HG02763 (cell line): ENCODE measurements around the gene GRM4.

Experiments
- ATAC-seq: cut with Tn5 transposase; IDR thresholded peaks from one replicate; pipeline ENCODE4 v1.9.1; 2021; ENCODE audit warnings: mild to moderate bottlenecking, moderate library complexity; ENCODE audit not compliant: unreplicated experiment

GRM4 gene

GRCh38 chr6:34110610-34111009 lies 35.3 kb downstream of the GRM4 start:
- no peak for ATAC-seq

DNA sequence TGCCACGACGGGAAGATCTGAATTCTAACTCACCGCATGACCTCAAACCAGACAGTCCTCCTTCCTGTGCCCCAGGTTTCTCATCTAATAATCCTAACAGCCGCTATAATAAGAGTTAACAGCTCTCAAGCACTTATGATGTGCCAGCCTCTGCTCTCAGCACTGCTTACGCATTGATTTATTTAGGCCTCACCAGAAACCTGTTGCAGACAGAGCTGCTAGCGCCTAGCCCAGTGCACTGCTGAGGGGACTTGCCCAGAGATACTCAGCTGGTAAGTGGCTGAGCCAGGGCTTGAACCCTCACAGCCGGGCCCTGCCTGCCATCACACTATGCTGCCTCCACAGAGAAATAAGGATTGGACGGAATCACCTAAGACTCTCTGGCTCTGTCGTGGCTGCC lies 37.7 kb downstream of the GRM4 start:
- no peak for ATAC-seq

DNA sequence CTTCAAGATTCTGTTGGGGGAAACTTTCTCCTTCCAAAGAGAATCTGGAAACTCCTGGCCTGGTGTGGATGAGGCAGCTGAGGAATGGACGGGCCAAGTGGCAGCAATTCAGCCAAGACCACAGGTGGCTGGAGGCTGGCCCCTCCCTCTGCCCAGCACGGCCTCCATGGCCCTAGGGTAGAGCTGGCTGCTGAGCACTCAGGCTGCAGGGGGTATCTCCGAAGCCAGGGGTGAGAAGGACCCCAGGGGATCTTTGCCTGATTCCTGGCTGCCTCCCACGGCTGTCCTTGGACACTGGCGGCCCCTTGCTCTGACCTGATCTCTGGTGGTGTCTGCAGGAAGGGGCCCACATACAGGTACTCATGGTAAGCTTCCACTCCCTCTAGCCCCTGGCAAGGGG lies 39.0 kb downstream of the GRM4 start:
- ATAC-seq: no peak

DNA sequence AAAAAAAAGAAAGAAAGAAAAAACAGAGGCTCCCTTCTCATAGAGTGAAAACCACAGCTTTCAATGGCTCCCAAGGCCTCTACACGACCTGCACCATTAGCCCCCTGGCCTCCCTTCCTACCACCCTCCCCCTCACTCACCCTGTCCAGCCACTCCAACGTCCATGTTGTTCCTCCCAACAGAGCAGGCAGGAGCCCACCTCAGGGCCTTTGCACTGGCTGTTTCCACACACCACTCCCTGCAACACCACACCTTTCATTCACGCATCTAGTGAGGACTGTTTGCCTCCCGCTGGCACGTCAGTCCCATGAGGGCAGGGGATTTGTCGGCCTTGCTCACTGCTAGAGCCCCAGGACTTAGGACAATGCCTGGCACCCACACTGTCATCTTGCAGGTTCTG lies 39.5 kb downstream of the GRM4 start:
- ATAC-seq: no peak

- no peak for ATAC-seq
Observed at GRCh38 chr6:34104628-34105027, 41.3 kb downstream of the GRM4 start.

DNA sequence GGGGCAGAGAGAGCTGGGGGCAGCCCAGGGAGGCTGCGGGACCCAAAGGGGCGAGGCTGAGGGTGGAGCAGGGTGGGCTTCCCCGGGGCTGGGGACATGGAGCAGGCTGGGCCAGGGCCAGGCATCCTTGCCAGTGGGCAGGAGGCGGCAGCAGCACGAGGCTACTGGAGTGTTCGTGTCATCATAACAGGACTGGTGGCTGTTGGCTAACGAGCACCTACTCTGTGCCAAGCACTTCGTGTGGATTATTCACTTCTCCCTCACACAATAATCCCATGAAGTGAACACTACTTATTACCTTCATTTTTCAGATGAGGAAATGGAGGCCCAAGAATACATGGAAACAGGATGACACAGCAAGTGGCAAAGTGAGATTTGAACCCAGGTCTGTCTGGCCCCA lies 41.7 kb downstream of the GRM4 start:
- no peak for ATAC-seq

DNA sequence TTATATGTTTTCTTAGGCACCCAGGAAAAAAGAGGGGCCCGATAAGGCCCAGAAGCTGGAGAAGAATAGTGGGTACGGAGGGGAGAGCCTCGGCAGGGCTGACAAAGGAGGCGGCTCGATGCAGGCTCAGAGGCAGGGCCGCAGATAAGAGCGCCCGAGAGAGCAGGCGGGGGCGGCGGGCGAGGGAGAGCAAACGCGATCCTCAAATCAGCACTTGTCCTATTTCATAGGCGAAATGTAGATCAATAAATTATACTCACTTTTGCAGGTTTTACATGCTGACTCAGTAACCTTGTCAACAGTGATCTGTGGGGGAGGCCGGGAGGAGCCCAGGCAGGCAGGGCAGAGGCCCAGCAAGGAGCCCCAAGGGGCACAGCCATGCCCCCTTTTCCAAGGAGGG lies 42.6 kb downstream of the GRM4 start:
- no peak for ATAC-seq

DNA sequence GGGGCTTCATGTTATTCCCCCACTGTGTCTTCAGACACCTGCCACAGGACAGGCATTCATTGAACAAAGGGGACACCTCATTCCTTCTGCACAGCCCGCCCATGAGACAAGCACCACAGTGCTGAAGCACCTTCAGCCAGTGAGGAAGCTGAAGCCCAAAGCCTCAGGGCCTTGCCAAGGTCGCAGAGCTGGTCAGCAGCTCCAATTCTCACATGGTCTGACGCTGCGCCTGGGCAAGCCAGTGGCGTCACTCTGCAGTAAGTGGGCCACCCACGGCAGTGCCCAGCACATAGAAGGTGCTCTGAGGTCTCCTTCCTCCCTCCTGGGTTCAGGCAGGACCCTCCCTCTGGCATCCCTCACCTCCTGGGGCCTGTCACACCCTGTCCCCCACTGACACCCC lies 43.2 kb downstream of the GRM4 start:
- ATAC-seq: no peak

- ATAC-seq: no peak
Observed at GRCh38 chr6:34102099-34102656, 43.7 kb downstream of the GRM4 start.

DNA sequence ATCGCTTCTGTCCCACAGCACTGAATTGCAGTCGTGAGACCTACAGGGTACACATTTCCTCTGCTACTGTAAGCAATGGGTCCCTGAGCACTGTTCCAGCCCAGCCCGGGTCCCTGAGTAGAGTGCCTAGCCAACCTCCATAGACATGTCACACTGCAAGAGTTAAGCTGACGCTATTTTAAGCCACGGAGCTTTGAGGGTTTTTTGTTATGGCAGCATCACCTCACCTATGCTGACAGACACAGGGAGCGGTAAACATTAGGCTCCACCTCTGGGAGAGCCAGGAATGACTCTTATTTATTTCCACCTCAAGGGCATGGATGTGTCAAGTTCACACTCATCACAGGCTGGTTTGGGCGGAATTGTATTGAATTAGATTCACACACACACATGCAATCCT lies 45.1 kb downstream of the GRM4 start:
- ATAC-seq: no peak

DNA sequence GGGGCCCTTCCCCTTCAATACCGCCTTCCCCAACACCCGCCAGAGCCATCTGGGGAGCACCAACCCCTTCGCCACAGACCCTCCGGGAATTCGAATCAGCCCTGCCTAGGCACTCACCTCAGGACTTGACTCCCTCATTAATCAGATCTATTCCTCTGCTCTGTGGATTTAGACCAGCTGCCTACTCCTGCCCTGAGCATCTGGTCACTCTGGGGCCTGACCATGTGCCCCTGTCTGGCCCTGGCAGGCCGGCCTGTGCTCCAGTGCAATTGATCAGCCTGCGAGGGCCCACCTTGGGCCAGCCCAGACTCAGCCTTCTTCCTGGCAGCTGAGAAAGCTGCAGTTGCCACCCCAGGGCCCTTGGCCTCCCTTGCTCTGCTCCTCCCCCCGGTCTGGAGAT lies 46.0 kb downstream of the GRM4 start:
- ATAC-seq: no peak

GRCh38 chr6:34098045-34098936 lies 47.6 kb downstream of the GRM4 start:
- no peak for ATAC-seq

GRCh38 chr6:34096814-34097213 lies 49.1 kb downstream of the GRM4 start:
- ATAC-seq: no peak

DNA sequence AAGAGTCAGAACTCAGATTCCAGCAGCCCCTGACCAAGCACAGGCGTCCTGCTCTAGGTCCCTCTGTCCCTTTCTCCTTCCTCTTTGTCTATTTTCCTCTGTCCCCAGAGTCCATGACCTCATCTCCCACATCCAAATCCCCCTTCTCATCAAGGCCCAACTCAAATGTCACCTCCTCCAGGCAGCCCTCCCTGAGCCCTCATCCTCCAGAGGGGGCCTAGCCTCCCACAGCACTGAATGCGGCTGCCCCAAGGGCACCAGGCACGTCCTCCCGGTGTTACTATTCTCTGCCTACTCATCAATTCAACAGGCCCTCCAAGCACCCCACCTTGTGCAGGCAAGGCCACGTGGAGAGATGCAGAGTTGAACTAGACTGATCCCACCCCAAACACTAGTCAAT lies 49.7 kb downstream of the GRM4 start:
- ATAC-seq: no peak

DNA sequence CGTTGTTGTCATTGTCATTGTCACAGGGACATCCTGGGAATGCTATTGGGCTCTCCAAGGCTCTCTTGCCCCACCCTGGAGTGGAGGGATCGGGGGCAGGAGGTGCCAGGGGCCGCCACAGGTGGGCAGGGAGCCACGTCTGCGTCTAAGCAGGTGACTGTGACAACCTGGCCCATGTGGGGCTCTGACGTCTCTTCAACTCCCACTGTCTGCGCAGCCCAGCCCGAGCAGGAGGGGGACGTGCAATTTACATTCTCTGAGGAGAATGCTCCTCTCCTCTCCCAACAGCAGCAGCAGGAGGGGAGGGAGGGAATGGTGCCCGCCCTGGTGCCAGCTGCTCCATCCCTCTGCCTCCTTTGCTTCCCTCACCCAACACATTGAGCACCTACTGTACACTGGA lies 50.1 kb downstream of the GRM4 start:
- no peak for ATAC-seq

GRCh38 chr6:34095136-34095505 lies 50.8 kb downstream of the GRM4 start:
- no peak for ATAC-seq

DNA sequence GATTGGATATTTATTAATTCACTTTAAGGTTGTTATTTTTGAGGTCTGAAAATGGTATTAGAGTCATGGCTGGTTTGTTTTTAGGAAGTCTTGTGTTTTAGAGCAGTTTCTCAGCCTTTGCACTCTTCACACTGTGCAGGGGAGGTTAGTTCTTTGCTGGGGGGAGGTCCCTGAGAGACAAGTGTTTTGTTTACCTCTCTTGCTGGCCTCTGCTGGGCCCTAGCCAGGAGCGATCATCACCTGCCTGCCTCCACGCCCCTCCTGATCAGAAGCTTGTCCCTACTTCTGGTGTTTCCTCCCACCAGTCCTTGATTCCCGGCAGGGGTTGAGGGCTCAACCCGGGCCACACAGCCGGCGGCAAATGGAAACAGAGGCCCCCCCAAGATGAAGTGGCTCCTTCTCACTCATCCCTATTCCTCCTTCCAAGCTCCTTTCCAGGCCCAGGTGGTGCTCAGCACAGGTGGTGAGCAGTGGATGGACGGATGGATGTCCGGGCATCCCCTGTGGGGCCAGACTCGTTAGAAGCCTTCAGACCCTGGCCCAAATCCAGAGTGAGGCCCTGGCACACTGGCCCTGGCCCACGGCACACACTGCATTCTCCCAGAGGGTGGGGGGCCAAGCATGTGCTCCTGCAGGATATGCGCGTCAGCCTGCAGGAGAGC lies 51.3 kb downstream of the GRM4 start:
- no peak for ATAC-seq

DNA sequence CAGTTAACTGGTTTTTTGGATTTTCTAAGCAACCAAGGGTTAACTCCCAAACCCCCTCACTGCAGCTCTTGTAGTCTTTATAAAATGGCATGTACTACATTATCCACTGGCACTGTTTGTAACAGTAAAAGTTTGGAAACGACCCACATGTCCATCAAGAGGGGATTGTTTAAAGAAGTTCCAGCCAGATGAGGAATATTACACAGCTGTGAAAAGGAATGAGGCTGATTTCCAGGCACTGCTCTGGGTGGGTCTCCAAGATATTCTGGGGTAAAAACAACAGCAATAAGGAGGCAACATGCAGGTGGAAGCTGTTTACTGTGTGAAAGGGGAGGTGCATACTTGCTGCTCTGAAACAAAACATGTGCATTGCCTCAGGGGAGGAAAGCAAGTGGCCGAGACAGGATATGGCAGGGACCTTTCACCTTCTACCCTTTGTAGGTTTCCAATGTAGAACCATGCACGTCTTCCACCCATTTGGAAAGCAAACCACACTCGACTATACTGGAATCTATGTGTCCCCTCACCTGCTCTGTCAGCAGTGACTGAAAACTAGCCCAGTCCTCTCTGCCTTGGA lies 51.9 kb downstream of the GRM4 start:
- ATAC-seq: no peak

GRCh38 chr6:34093206-34093605 lies 52.7 kb downstream of the GRM4 start:
- ATAC-seq: no peak

DNA sequence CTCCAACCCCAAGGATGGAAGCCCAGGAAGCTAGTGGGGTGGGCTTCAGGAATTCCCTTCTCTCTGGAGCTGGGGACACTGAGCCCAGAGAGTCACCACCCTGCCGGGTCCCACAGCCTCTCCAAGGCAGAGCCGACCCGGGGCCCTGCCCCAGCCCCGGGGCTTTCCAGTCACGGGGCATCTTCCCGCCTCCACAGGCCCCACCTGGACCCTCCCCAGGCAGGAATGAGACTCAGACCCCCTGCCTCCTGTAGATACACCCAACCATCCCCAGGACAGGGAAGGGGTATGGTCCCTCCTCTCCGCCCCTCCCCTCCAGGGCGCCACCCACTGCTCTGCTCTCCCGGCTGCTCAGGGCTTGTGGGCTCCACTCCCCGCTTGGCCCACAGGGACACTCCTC lies 53.3 kb downstream of the GRM4 start:
- no peak for ATAC-seq

- no peak for ATAC-seq
Observed at GRCh38 chr6:34090935-34091334, 55.0 kb downstream of the GRM4 start.

DNA sequence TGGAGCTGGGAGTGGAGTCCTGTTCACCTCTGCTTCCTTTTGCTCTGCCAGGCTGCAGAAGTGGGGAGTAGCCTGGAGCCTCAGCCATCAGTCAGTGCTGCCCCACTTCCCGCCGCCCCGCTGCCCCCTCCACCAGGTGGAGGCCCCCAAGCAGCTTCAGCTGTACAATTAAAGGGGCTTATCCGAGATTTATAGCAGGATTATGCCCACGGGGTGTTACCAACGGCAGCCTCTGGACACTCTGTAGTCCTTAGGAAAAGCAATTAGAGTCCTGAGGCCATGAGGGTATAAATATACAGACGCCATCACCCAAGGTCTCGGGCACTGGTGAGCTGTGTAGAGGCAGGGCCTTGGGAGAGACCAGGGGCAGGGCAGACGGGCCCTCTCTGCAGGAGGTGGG lies 55.4 kb downstream of the GRM4 start:
- no peak for ATAC-seq
